ENCODE measurements around the gene KDM8.

DNA sequence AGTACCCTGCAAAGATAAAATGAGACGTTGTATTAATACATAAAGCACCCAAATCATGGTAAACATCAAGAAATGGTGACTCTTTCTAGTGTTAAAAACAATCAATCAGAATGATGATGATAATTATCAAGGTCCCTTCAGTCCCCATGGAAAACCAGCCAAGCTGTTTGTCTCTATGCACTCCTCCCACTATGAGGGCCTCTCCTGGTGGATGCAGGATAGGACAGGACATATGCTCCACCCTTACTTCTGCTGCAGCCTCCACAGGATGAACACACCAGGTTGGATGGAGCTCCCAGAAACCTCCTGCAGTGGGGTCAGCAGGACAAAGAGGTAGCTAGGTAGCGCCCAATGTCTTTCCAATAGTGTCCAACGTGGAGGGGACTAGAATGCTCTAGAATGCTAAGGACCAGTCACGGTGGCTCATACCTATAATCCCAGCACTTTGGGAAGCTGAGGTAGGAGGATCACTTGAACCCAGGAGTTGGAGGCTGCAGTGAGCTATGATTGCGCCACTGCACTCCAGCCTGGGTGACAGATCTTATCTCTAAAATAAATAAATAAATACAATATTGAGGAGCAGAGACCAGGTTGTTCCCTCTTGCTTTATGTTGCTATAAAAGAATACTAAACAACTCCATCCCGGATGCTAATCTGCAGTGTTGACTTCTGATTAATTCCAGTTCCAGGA lies 9.9 kb upstream of the KDM8 start:
- TF ChIP-seq, protein P1, sequence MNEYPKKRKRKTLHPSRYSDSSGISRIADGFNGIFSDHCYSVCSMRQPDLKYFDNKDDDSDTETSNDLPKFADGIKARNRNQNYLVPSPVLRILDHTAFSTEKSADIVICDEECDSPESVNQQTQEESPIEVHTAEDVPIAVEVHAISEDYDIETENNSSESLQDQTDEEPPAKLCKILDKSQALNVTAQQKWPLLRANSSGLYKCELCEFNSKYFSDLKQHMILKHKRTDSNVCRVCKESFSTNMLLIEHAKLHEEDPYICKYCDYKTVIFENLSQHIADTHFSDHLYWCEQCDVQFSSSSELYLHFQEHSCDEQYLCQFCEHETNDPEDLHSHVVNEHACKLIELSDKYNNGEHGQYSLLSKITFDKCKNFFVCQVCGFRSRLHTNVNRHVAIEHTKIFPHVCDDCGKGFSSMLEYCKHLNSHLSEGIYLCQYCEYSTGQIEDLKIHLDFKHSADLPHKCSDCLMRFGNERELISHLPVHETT (tag by site-specific recombination; IDR thresholded peaks at IDR 0.05), result no peak
- no peak for TF ChIP-seq ZNF140 (tag by site-specific recombination; IDR thresholded peaks at IDR 0.05)
- no peak for TF ChIP-seq ZNF510 (tag by site-specific recombination; IDR thresholded peaks at IDR 0.05; ENCODE audit: insufficient replicate concordance)
- no peak for TF ChIP-seq ZNF311 (tag by site-specific recombination; IDR thresholded peaks at IDR 0.05; ENCODE audit: borderline replicate concordance)
- TF ChIP-seq ZNF24 (tag by site-specific recombination; IDR thresholded peaks at IDR 0.05), result no peak
- TF ChIP-seq, protein P2, sequence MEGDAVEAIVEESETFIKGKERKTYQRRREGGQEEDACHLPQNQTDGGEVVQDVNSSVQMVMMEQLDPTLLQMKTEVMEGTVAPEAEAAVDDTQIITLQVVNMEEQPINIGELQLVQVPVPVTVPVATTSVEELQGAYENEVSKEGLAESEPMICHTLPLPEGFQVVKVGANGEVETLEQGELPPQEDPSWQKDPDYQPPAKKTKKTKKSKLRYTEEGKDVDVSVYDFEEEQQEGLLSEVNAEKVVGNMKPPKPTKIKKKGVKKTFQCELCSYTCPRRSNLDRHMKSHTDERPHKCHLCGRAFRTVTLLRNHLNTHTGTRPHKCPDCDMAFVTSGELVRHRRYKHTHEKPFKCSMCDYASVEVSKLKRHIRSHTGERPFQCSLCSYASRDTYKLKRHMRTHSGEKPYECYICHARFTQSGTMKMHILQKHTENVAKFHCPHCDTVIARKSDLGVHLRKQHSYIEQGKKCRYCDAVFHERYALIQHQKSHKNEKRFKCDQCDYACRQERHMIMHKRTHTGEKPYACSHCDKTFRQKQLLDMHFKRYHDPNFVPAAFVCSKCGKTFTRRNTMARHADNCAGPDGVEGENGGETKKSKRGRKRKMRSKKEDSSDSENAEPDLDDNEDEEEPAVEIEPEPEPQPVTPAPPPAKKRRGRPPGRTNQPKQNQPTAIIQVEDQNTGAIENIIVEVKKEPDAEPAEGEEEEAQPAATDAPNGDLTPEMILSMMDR (tag by site-specific recombination; IDR thresholded peaks at IDR 0.05), result no peak
- TF ChIP-seq WT1 (tag by site-specific recombination; IDR thresholded peaks at IDR 0.05), result no peak
- TF ChIP-seq BCL11A (tag by site-specific recombination; IDR thresholded peaks at IDR 0.05; ENCODE audit: low read depth), result no peak
- no peak for TF ChIP-seq ZNF114 (tag by site-specific recombination; IDR thresholded peaks at IDR 0.05)
- no peak for TF ChIP-seq ZNF704 (tag by site-specific recombination; IDR thresholded peaks at IDR 0.05)
